ENCODE data around the gene OXTR.

Gene OXTR

DNA sequence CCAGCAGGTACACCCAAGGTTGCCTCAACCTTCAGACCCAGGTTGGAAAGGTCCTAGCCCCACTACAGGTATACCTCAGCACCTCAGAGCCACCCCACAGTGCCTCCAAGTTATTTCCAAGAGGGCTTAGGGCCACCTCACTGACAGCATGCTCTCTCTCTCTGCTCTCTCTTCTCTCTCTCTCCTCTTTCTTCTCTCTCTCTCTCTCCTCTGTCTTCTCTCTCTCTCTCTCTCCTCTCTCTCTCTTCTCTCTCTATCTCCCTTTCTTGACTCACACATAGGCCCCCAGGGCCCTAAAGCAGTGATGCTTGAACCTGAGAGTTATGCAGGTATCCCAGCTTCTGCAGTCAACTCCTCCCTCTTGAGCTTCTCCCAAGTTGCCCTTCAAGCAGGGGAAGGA is 31.6 kb downstream of the OXTR start:
- H2BK5ac ChIP-seq (ENCODE audit: low read depth, low read length, poor library complexity, severe bottlenecking) = no peak overlapping the region
- H2AFZ ChIP-seq (ENCODE audit: low read depth, low read length) = no peak overlapping the region
- H2BK15ac ChIP-seq (ENCODE audit: low read depth, poor library complexity, severe bottlenecking) = no peak overlapping the region
- no peak overlapping the region for H2AK5ac ChIP-seq (ENCODE audit: low read length, severe bottlenecking)
- no peak overlapping the region for H3K27ac ChIP-seq (ENCODE audit: low read length, poor library complexity, severe bottlenecking)
- H3K36me3 ChIP-seq (ENCODE audit: control insufficient read depth in 1 of 2, insufficient read depth in 2 of 2, low read depth in 1 of 2, low read length in 2 of 2) = no peaks in the 10 kb centered on the region
- no peak overlapping the region for H3K9ac ChIP-seq (ENCODE audit: low read length)
- no peak for DNase-seq
- no peak overlapping the region for H2BK12ac ChIP-seq (ENCODE audit: low read length in 2 of 2)
- H4K91ac ChIP-seq (ENCODE audit: low read length) = no peak overlapping the region
- no peaks in the 10 kb centered on the region for H3K27me3 ChIP-seq (ENCODE audit: control insufficient read depth in 1 of 2, insufficient read depth in 1 of 2, low read length in 2 of 2)
- H2BK120ac ChIP-seq (ENCODE audit: low read depth, low read length) = no peak overlapping the region
- H4K8ac ChIP-seq (ENCODE audit: low read length) = no peak overlapping the region
- H3K18ac ChIP-seq (ENCODE audit: low read depth in 1 of 2, low read length in 2 of 2) = no peak overlapping the region
- H3K9me3 ChIP-seq (ENCODE audit: control insufficient read depth, low read length) = no peaks in the 10 kb centered on the region
- H3K23ac ChIP-seq (ENCODE audit: low read length in 2 of 2) = no peak overlapping the region
- H3K4ac ChIP-seq (ENCODE audit: low read depth in 1 of 2, low read length in 2 of 2) = no peak overlapping the region
- no peak overlapping the region for H3K4me2 ChIP-seq (ENCODE audit: low read length, poor library complexity, severe bottlenecking)
- no peak overlapping the region for H3K14ac ChIP-seq (ENCODE audit: low read length in 2 of 2)
- peaks cover 15% of the 10 kb centered on the region for H3K4me1 ChIP-seq (ENCODE audit: control insufficient read depth, insufficient read depth, low read depth, low read length)
- no peaks in the 10 kb centered on the region for H3K79me1 ChIP-seq (replicated peaks; ENCODE audit: low read length, poor library complexity, severe bottlenecking)
- H3K4me3 ChIP-seq (ENCODE audit: insufficient read depth in 1 of 2, low read depth in 1 of 2, low read length in 2 of 2) = no peak overlapping the region

DNA sequence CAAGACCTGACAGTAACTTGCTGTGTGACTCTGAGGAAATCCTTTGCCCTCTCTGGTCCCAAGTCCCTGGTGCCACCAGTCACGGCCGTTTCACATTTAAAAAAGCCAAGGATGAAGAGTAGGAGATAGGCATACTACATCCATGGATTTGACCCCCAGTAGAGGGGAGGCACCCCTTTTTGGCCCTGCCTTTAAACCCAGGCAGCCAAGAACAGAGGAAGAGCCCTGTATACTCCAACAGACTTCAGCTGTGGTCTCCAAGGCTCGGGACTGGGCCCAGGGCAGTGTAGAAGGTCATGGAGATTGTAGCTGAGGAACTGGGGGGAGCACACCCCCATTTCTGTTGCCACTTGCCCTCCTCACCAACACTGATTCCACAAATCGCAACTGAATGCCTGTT is 32.1 kb downstream of the OXTR start:
- peaks cover 15% of the 10 kb centered on the region for H3K4me1 ChIP-seq (ENCODE audit: control insufficient read depth, insufficient read depth, low read depth, low read length)
- no peaks in the 10 kb centered on the region for H3K79me1 ChIP-seq (replicated peaks; ENCODE audit: low read length, poor library complexity, severe bottlenecking)
- no peak overlapping the region for H3K23ac ChIP-seq (ENCODE audit: low read length in 2 of 2)
- no peak overlapping the region for H4K8ac ChIP-seq (ENCODE audit: low read length)
- no peak overlapping the region for H2BK15ac ChIP-seq (ENCODE audit: low read depth, poor library complexity, severe bottlenecking)
- no peak overlapping the region for H3K27ac ChIP-seq (ENCODE audit: low read length, poor library complexity, severe bottlenecking)
- no peak overlapping the region for H3K18ac ChIP-seq (ENCODE audit: low read depth in 1 of 2, low read length in 2 of 2)
- H2BK120ac ChIP-seq (ENCODE audit: low read depth, low read length) = no peak overlapping the region
- no peak overlapping the region for H2BK5ac ChIP-seq (ENCODE audit: low read depth, low read length, poor library complexity, severe bottlenecking)
- no peak overlapping the region for H3K4ac ChIP-seq (ENCODE audit: low read depth in 1 of 2, low read length in 2 of 2)
- H3K36me3 ChIP-seq (ENCODE audit: control insufficient read depth in 1 of 2, insufficient read depth in 2 of 2, low read depth in 1 of 2, low read length in 2 of 2) = no peaks in the 10 kb centered on the region
- 92% methylated on average over 3 of the region's 4 CpGs for WGBS
- no peaks in the 10 kb centered on the region for H3K9me3 ChIP-seq (ENCODE audit: control insufficient read depth, low read length)
- H3K27me3 ChIP-seq (ENCODE audit: control insufficient read depth in 1 of 2, insufficient read depth in 1 of 2, low read length in 2 of 2) = no peaks in the 10 kb centered on the region
- peak overlapping the region in 1 of 2 experiments; percentile 61 for H3K14ac ChIP-seq (ENCODE audit: low read length in 2 of 2)
- H2AK5ac ChIP-seq (ENCODE audit: low read length, severe bottlenecking) = no peak overlapping the region
- H2BK12ac ChIP-seq (ENCODE audit: low read length in 2 of 2) = no peak overlapping the region
- no peak overlapping the region for H3K4me3 ChIP-seq (ENCODE audit: insufficient read depth in 1 of 2, low read depth in 1 of 2, low read length in 2 of 2)
- H3K4me2 ChIP-seq (ENCODE audit: low read length, poor library complexity, severe bottlenecking) = no peak overlapping the region
- H2AFZ ChIP-seq (ENCODE audit: low read depth, low read length) = no peak overlapping the region
- no peak overlapping the region for H4K91ac ChIP-seq (ENCODE audit: low read length)
- DNase-seq = no peak
- no peak overlapping the region for H3K9ac ChIP-seq (ENCODE audit: low read length)

DNA sequence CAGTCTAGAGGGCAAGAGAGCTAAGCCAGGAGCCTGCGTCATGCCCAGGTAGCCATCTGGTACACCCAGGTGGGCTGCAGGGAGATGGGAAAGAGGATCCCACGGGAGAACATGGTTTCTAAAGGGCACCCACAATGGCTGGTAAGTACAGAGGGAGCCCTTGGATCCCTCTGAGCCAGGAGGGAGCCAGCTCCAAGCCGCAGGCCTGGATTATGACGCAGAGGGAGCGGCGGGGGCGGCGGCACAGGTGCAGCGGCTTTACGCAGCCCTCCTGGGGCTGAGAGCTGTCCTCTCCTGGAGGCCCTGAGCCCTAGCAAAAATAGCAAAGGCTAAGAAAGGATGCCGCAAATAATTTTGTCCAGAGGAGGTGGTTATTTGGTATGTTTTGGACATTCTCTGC is 33.0 kb downstream of the OXTR start:
- DNase-seq = no peak
- Histone ChIP-seq H2AK5ac (ENCODE audit: low read length, severe bottlenecking) (no peak overlapping the region), H3K4me2 (ENCODE audit: low read length, poor library complexity, severe bottlenecking) (no peak overlapping the region), H2BK5ac (ENCODE audit: low read depth, low read length, poor library complexity, severe bottlenecking) (no peak overlapping the region), H2BK15ac (ENCODE audit: low read depth, poor library complexity, severe bottlenecking) (no peak overlapping the region), H3K9ac (ENCODE audit: low read length) (no peak overlapping the region), H2BK120ac (ENCODE audit: low read depth, low read length) (no peak overlapping the region), H3K4me1 (ENCODE audit: control insufficient read depth, insufficient read depth, low read depth, low read length) (peaks cover 9% of the 10 kb centered on the region), H4K8ac (ENCODE audit: low read length) (no peak overlapping the region), H3K4me3 (ENCODE audit: insufficient read depth in 1 of 2, low read depth in 1 of 2, low read length in 2 of 2) (no peak overlapping the region), H2BK12ac (ENCODE audit: low read length in 2 of 2) (no peak overlapping the region), H3K23ac (ENCODE audit: low read length in 2 of 2) (no peak overlapping the region), H3K27ac (ENCODE audit: low read length, poor library complexity, severe bottlenecking) (no peak overlapping the region), H3K27me3 (ENCODE audit: control insufficient read depth in 1 of 2, insufficient read depth in 1 of 2, low read length in 2 of 2) (no peaks in the 10 kb centered on the region), H3K14ac (ENCODE audit: low read length in 2 of 2) (no peak overlapping the region), H2AFZ (ENCODE audit: low read depth, low read length) (no peak overlapping the region), H3K79me1 (replicated peaks; ENCODE audit: low read length, poor library complexity, severe bottlenecking) (no peaks in the 10 kb centered on the region), H3K4ac (ENCODE audit: low read depth in 1 of 2, low read length in 2 of 2) (no peak overlapping the region), H4K91ac (ENCODE audit: low read length) (no peak overlapping the region), H3K36me3 (ENCODE audit: control insufficient read depth in 1 of 2, insufficient read depth in 2 of 2, low read depth in 1 of 2, low read length in 2 of 2) (no peaks in the 10 kb centered on the region), H3K18ac (ENCODE audit: low read depth in 1 of 2, low read length in 2 of 2) (no peak overlapping the region), H3K9me3 (ENCODE audit: control insufficient read depth, low read length) (no peaks in the 10 kb centered on the region)
- 94% methylated on average over 11 of the region's 11 CpGs for WGBS

DNA sequence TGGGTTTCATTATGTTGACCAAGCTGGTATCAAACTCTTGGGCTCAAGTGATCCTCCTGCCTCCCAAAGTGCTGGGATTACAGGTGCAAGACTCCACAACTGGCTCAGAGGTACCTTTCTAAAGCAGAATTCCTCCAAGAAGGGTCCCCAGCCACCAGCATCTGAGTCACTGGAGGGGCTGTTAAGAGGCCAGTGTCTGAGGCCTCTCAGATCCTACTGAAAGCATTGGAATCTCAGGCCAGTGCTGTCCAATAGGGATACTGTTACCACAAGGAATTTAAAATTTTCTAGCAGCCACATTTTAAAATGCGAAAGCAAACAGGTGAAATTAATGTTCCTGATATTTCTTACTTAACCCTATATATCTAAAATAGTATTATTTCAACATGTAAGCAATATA is 34.5 kb downstream of the OXTR start:
- no peaks in the 10 kb centered on the region for H3K9me3 ChIP-seq (ENCODE audit: control insufficient read depth, low read length)
- peaks cover 3% of the 10 kb centered on the region for H3K4me1 ChIP-seq (ENCODE audit: control insufficient read depth, insufficient read depth, low read depth, low read length)
- no peak overlapping the region for H3K23ac ChIP-seq (ENCODE audit: low read length in 2 of 2)
- no peak overlapping the region for H3K9ac ChIP-seq (ENCODE audit: low read length)
- H3K27me3 ChIP-seq (ENCODE audit: control insufficient read depth in 1 of 2, insufficient read depth in 1 of 2, low read length in 2 of 2) = no peaks in the 10 kb centered on the region
- H4K91ac ChIP-seq (ENCODE audit: low read length) = no peak overlapping the region
- no peak overlapping the region for H2BK5ac ChIP-seq (ENCODE audit: low read depth, low read length, poor library complexity, severe bottlenecking)
- WGBS = no CpG with 5 or more reads among the region's 1 CpG
- no peak overlapping the region for H4K8ac ChIP-seq (ENCODE audit: low read length)
- DNase-seq = no peak
- H2BK120ac ChIP-seq (ENCODE audit: low read depth, low read length) = no peak overlapping the region
- no peak overlapping the region for H2AK5ac ChIP-seq (ENCODE audit: low read length, severe bottlenecking)
- no peak overlapping the region for H2AFZ ChIP-seq (ENCODE audit: low read depth, low read length)
- no peak overlapping the region for H2BK12ac ChIP-seq (ENCODE audit: low read length in 2 of 2)
- H3K79me1 ChIP-seq (replicated peaks; ENCODE audit: low read length, poor library complexity, severe bottlenecking) = no peaks in the 10 kb centered on the region
- H3K27ac ChIP-seq (ENCODE audit: low read length, poor library complexity, severe bottlenecking) = no peak overlapping the region
- H3K4me3 ChIP-seq (ENCODE audit: insufficient read depth in 1 of 2, low read depth in 1 of 2, low read length in 2 of 2) = no peak overlapping the region
- H3K36me3 ChIP-seq (ENCODE audit: control insufficient read depth in 1 of 2, insufficient read depth in 2 of 2, low read depth in 1 of 2, low read length in 2 of 2) = no peaks in the 10 kb centered on the region
- H3K4me2 ChIP-seq (ENCODE audit: low read length, poor library complexity, severe bottlenecking) = no peak overlapping the region
- H3K4ac ChIP-seq (ENCODE audit: low read depth in 1 of 2, low read length in 2 of 2) = no peak overlapping the region
- H2BK15ac ChIP-seq (ENCODE audit: low read depth, poor library complexity, severe bottlenecking) = no peak overlapping the region
- no peak overlapping the region for H3K14ac ChIP-seq (ENCODE audit: low read length in 2 of 2)
- no peak overlapping the region for H3K18ac ChIP-seq (ENCODE audit: low read depth in 1 of 2, low read length in 2 of 2)
